HG03159 (cell line): ENCODE measurements around the gene TRIM67.
A peak's percentile ranks its signal among the peaks of the same experiment; 100 is the strongest.

Source experiments
- ATAC-seq: cut with Tn5 transposase; IDR thresholded peaks from one replicate; pipeline ENCODE4 v1.9.1; 2021; ENCODE audit warnings: mild to moderate bottlenecking, moderate library complexity; ENCODE audit not compliant: unreplicated experiment

The TRIM67 gene

DNA sequence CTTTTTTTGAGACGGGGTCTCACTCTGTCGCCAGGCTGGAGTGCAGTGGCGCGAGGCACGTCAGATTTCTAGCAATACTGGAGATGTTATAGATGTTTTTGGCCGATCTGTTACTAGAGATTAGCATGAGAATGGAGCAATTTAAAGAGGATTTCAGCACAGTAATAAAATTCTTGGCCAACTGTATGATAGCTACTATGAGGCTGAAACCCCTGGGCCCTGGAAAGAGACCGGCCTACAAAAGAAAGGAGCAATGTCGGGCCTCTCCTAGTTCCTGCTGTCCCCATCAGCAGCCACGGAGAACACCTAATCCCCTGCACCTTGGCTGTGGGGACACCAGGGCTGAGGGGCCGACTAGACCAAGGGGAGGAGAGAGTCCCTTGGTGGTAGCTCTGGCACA is 69.7 kb downstream of the TRIM67 start:
- no peak for ATAC-seq

DNA sequence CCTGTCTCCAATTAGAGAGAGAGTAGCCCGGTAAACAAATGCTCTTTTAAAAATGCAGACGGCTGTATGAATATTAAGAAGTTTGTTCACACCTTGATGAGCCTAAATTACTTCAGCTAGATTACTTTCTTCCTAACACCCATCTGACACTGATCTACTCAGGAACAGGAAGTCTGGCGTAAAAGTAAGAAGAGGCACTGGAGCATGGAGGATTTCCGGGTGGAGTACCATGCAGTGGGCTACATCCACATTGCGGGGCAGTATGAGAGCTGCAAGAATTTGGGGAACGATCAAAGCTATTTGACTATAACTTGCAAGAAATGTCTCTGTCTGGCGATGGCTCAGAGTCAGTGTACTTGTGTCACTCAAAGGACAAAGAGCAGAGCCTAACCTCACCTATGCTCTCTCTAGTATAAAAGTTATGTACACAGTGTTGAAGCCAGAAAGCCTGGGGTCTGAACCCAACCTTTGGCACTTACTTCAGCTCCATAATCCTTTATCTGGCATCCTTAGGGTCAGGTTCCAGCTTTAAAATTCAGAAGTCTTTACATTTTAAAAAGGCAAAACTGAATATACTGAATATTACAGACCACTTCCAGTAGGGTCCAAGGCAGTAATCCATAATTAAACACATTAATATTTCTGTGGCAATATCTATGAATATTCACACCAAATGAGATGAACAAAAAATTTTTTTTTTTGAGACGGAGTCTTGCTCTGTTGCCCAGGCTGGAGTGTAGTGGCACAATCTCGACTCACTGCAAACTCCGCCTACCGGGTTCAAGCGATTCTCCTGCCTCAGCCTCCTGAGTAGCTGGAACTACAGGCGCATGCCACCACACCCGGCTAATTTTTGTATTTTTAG is 71.2 kb downstream of the TRIM67 start:
- peak; percentile 70 for ATAC-seq

DNA sequence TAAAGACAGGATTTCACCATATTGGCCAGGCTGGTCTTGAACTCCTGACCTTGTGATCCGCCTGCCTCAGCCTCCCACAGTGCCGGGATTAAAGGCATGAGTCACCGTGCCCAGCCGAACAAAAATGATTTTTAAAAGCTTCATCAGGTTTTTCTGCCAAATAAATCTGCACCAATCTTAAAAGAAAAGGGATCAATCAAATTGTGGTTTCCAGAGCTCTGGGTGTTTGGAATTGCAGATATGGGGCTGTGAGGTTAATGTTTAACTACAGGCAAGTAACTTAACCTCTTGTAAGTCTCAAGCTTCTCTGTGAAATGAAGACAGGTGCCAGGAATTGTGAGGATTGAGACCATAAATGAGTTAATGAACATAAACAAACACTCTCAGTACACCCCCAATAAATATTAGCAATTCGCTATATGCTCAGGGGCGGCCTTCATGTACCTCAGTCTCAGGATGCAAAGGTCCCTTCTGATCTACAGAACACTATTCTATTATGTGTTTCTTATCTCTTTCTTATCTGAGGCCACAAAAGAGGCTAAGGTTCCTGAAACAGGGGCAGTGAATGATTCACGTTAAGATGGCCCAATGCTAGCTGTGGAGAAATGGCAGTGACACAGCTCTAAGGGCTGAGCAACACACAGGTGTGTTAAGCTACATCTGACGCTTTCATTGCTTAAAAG is 72.0 kb downstream of the TRIM67 start:
- no peak for ATAC-seq

DNA sequence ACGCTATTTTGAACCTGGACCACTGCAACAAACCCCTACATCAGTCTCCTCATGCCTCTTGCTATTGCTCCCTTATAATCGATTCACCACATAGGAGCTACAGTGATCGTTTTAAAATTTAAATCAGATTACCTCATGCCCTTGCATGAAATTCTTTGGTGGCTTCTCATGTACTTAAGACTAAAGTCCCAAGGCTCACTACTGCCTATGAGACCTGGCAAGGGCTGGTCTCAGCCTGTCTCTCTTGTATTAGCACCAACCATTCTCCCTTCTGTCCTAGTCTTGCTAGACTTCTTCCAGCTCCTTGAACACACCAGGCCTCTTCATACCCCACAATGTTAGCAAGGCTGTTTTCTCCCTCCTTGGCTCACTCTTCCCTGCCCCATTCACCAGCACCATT is 72.6 kb downstream of the TRIM67 start:
- ATAC-seq, result no peak

DNA sequence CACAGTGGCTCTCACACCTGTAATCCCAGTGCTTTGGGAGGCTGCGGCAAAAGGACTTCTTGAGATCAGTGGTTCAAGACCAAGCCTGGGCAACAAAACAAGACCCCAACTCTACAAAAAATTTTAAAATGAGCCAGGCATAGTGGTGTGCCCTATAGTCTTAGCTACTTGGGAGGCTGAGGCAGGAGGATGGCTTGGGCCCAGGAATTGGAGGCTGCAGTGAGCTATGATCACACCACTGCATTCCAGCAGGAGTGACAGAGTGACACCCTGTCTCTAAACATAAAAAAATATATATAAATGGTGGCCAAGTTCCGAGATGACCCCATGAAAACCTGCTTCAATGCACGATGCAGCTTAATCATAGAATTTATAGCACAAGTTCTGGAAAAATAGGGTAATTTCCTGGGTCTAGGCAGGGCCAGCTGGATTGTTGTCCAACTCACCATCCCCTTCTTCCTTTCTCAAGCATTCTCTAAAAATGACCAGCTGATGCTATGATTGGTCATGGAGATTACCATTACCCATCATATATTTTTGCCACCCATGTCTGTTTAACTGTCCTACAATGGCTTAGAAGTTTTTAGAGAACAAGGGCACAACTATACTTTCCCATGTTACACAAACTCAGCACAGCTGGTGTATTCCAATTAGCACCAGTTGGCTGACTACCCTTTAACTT is 73.8 kb downstream of the TRIM67 start:
- no peak for ATAC-seq

DNA sequence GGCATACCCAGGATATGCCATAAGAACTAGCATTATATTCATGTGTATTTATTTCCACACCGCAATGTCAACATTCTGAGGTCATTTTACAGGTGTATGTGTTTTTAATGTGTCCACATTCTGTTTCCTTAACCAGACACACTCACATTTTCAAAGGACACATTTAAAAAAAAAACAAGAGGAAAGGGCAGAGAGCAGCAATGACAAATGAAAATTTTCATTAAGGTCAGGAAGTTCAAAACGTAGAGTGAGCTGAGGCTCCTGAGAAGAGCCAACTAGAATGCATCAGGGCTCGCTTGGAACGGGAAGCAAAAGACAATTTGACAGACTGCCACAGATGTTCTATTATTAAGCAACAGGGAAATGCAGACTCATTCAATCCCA is 74.3 kb downstream of the TRIM67 start:
- ATAC-seq, result no peak

DNA sequence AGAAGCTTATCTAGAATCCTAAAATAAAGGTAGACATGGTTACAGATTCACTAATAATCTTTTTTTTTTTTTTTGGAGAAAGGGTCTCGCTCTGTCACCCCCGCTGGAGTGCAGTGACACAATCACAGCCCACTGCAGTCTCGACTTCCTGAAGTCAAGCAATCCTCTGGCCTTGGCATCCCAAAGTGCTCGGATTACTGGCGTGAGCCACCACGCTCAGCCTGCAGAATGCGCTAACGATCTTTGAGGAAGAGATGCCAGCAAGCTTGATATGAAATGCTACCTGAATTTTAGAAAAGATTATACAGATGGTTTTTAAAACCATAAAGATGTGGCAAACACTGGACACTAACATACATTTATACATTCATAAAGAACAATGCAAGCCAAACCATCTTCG is 75.1 kb downstream of the TRIM67 start:
- ATAC-seq, result no peak

DNA sequence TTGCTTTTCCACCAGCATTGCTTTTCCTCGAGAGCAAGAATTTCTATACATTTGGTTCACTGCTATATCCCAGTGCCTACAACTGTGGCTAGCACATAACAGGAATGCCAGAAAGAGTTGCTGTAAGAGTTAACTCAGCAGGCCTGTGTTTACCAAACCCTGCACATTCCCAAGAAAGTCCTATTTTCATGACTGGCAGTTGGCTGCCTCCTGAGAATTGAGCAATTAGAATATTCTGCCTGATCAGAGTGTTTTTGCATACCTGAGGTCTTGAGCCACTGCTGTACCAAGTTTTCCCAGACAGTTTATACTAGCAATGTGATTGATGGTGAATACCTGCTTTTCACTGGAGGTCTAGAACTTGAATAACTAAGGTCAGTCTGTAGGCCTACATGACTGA is 76.4 kb downstream of the TRIM67 start:
- ATAC-seq, result no peak

DNA sequence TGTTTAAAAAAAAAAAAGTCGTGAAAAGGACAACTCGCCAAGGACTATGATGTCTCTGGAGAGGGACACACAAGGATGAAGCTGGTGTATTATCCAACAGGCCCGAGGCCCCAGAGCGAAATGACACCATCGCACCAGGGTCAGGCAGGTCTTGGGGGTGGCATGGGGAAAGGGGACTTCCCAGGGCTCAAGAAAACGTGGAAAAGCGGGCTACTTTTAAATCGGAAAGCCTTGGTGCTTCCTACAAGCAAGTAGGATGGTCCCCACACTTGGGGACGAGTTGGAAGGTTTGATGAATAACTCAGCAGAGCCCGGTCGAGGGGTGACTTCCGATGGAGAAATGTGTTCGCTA is 78.6 kb downstream of the TRIM67 start:
- ATAC-seq, result peak; percentile 4

DNA sequence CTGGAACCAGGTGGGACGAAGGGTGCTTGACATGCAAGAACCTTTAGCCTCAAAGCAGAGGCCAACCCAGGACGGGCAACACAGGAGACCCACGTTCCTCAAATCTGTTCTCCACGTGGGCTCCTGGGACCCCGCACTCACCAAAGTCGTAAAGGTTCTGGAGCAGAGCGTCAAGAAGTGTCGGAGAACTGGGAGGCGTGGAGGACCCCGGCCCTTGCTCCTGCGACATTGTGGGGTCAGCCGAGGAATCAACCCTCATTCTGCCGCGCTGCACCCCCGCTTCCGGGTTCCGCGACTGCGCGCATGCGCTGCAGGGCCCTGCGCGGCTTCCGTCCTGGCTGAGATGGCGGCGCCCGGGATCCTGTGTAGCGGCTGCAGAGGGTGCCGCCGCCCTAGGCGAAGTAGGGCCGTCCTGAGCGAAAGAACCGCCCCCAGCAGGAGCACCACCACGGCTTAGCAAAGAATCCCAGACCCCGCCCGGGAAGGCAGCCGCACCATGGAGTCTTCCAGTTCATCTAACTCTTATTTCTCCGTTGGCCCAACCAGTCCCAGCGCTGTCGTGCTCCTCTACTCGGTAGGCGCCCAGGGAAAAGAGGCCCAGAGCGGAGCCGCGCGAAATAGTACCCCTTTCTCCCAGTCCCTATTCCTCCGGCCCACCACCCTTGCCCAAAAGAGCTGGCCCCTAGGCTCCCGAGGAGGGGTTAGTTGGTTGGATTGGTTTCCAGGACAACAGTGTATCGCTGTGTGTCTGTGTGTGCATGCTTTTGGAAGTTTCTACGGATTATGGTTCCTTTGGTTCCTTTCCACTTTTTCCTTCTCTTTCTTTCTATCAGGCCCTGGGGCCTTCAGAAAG is 79.3 kb downstream of the TRIM67 start, which contains the start of gene GNPAT:
Gene GNPAT, plus strand, starts transcription at position 330 of the 853 bp plus-strand sequence. Its CDS starts 167 bp downstream, at position 497.
- ATAC-seq, result peak; percentile 93

DNA sequence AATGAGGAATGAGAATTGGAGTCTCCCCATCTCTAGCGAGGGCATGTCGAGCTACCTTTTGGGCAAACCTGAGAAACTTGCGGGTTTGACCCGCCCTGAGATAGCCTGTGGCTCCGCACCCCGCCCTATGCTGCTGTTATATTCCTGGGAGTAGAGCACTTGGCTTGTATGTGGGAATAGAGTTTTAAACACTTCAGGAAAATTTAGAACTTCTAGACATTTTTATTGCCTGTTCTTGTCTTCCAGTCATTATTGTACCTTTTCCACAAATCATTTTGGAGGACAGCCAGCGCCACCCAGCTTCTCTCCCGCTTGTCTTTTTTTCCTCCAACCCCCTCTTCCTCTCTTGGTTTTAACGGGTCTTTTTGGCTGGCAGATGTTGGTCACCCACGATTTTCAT is 79.9 kb downstream of the TRIM67 start:
- peak; percentile 28 for ATAC-seq

DNA sequence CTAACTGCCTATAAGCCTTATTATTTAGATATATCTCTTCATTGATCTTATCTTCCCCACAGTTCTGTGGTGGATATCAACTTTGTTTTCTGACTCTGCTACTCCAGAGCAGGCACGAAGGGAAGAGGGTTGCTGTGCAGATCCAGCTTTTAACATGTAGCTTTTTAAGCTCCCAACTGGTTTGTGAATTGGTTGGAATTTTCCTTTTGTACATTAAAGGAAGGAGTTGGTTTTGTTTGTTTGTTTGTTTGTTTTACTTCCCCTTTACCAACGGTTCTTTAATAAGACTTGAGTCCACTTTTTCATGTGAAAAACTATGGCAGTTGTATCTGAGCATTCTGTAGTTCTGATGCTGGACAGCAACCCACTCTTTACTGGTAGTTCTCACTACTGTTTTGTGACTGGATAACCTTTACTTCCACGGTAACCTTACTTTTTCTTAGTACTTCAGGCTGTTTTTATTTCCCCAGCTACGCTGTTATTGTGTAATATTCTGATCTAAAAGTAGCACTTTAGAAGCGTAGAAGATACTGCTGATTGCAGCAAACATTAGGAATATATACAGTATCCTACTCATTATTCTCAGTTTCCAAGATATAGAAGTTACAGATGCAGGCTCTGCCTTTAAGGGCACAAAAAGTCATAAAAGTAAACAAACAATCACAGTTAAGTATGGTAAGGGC is 80.8 kb downstream of the TRIM67 start:
- ATAC-seq, result no peak

DNA sequence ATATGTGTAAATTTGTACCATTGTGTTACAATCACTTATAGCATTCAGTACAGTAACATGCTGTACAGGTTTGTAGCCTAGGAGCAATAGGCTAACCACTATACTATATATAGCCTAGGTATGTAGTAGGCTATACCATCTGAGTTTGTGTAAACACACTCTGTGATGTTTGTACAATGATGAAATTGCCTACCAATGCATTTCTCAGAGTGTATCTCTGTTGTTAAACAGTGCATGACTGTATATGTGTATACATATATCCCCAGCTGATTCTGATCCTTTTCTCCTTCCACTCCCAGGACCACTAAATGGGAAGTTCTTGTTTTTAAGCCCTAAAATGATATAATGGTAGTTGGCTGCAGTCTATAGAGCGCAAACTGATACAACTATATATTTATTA is 86.9 kb downstream of the TRIM67 start:
- no peak for ATAC-seq

DNA sequence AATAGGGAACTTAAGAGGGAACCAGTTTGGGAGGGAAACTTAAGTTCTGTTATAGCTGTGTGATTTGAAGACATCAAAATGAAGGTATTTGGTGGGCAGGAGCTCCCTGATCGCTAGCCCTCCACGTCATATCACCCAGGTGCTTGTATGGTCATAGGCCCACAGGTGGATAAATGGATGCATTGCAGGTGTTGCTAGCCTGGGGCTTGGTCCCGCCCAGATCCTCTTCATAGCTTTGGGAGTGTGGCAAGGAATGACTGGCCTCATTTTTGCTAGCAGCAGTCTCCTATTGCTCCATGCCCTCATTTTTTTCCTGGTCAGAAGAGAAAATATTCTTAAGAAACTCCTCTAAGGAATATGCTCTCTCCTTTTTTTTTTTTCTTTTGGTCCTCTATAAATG is 90.5 kb downstream of the TRIM67 start:
- no peak for ATAC-seq

DNA sequence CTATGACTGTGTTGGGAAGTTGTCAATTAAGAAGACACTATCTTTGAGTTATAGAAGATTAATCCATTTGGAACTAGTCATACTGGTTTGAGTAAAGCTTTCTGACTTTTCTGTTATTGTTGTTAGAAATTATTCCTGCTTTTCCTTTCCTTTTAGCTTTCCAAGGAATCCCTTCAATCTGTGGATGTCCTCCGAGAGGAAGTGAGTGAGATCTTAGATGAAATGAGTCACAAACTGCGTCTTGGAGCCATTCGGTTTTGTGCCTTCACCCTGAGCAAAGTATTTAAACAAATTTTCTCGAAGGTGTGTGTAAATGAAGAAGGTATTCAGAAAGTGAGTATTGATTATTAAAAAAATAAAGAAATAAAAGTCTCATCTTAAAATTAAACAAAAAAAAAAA is 98.5 kb downstream of the TRIM67 start:
- ATAC-seq, result no peak

DNA sequence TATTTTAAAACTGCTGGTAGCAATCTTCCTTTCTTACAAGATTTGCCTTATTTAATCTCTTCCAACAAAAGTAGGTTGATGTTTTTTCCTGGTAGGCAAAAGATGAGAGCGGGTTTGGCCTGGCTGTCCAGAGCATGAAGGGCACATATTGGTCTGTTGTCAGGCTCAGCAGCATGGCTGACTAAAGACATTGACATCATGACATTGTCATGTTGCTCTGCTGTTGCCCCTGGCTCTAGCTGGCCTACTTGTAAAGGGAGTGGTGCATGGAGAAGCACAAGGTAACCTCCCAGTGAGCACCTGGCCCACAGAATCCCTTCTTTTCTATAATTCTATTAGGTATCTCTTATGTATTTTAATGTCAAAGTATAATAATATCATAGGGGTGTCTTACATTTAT is 102.8 kb downstream of the TRIM67 start:
- no peak for ATAC-seq

DNA sequence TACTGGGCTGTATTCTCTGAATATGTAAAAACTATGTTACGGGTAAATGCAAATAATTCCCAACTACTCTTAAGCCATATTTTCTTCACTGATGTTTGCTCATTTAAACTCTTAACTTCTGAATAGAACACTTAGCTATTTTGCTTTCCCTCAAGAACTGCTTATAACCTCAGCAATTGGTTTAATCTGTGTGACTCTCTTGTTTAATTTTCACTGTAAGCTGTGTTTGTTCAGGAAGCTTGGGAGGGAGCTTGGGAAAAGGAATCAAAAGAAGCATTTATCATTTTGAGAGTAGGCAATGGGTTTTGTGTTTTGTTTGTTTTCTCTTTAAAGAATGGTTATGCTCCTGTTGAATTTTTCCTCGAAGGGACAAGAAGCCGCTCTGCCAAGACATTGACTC is 103.5 kb downstream of the TRIM67 start:
- no peak for ATAC-seq

DNA sequence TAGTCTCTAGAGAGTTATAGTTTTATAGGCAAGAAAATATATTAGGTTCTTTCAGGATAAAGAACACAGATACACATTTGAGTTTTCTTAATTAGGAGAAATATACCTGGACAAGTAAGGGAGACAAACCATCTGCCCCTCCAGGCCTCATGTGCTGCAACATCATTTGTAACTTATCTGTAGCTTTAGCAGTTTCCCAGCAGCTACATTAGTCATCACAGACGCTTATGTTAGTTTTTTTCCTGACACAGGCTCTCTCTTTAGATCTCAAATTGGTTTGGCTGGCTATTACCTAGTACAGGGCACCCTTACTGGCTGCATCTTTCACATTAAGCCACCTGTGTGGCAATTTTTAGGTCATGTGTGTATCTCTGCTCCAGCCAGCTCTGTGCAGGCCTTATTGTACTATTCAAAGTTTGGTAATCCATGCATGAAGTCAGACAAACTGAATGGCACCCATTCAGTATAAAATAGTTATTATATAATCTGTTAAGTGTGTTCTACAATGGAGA is 105.0 kb downstream of the TRIM67 start:
- ATAC-seq, result no peak
